Suppressor macrophage treated with lipopolysaccharide for 1 hour (primary cell): ENCODE data around the gene NOL8.

ENCODE experiments used
- DNase-seq, 3 donors: peaks; one replicate each; pipeline ENCODE4 v3.0.0-alpha.2; 2020 to 2022

Gene NOL8

DNA sequence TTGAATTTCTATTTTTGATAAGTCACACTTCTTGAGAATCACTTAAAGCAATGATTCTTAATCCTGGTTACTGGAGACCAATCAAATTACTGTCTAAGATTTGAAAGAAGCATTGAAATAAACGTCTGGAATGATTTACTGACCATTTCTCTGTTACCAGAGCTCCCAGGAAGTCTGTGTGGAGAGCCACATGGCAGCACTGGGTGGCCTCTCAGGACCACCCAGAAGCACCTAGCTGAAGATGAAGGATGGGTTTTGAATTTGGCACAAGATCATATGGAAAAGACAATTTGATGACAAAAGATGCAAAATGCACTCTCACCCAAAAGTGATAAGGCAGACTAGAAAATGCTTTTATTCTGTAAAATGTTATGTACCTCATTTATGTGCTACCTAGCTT lies 62.0 kb downstream of the NOL8 start:
- no peak for DNase-seq

DNA sequence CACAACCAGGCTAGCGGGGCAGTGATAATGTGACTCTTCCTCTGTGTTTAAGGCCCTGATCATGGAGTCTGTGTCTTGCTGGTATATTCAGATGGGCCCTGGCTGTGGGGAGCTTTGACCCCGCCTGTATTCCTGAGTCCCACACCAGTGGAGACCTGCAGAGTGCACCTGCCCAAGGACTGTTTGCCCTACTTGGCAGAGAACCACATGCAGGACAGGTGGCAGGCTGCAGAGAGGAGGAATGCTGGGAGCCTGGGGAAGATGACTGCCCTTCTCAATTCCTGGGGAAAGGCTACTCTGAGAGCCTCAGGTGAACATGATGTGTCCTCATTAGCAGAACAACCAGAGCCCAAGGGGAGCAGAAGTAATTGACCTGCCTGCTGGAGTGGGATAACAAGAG lies 67.8 kb downstream of the NOL8 start:
- DNase-seq: no peak

DNA sequence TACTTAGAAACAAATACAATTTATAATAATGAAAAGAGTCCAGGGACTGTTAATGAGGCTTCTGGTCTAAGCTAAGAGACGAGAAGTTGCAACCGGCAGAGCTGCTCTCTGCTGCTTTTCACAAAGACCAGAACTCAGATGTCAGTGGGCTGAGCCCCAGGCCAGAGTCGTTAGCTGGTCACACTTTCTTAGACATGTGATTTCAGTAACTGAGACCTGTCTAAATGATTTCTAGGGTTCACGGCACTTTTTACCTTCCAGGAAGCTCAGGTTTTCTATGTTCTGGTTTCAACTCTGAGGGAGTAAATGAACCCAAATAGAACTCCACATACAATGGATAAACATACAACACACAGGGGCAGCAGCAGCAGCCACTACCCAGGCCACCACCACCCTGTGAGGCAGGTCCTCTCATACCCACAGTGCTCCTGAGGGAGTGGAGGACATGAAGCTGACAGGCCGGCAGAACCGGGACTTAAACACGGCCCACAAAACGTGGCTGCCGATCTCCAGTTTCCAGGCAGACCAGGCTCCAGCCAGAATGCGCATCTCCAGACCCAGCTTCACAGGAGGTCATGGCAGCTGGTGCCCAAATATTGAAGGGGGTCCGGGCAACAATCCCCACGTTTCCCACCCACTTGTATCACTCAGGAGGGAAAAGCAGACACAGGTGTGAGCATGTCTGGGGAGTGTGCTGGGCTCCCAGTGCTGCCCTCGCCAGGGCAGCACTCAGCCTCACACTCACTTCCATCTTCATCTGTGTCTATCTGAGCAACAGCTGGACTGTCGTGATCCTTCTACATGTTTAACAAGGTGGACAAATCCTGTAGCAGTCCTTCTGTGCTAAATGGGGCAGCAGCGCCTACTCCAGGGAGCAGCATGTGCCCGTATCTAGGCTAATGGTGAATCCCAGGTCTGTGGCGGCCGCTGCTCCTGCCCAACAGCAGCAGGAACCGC lies 70.5 kb downstream of the NOL8 start:
- DNase-seq: no peak

DNA sequence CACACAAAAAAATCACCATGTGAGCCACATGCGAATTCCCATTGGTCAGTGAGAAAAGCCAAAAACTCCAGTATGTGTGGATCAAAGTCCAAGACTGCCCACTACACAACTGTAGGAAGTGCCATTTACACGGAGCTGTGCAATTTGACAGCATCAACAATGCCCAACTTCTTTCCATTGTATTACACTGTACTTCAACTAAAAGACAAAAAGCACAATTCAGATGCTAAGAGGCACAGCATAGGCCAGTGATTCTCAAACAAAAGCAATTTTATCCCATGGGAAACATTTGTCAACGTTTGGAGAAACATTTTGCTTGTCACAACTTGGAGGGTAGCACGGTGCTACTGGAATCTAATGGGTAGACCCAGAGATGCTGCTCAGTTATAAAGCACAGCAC lies 71.5 kb downstream of the NOL8 start:
- no peak for DNase-seq

DNA sequence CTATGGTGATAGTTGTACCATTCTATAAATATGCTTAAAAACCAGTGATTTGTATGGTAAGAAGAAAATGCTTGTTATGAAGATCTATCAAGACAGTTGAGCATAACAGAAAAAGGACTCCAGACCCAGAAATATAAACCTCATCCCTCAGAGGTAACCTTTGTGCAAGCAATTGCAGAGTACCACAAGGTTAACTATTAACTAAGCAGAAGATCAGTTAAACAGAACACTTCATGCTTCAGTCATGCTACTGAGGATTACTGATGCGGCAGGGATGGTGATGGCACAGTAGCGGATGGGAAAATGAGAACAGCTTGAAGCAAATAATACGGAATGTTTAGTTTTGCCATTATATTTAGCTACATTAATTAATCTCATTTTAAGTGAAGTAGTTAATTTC lies 77.2 kb downstream of the NOL8 start:
- no peak for DNase-seq
